AG04449 (cell line): ENCODE measurements around the gene MYO16.

Experiments used
- CTCF ChIA-PET: fragments of 350-600 bp; formaldehyde crosslinking; extraction: SDS; loops from one replicate; lab custom pipeline; 2021; ENCODE audit warnings: antibody characterized with exemption; lab: Yijun Ruan, JAX
- POLR2A ChIA-PET: fragments of 400-600, 350-600 bp; formaldehyde crosslinking; extraction: SDS; loops from one replicate; lab custom pipeline; 2020; ENCODE audit warnings: antibody characterized with exemption, inconsistent platforms; lab: Yijun Ruan, JAX
- DNase-seq: peaks from one replicate; pipeline ENCODE4 v3.0.0-alpha.2; 2010; ENCODE audit warnings: low read depth, low spot score
- H3K4me3 ChIP-seq: 2 replicates; pipeline ENCODE4 v1.5.1; 2011; ENCODE audit warnings: low read depth, mild to moderate bottlenecking, control low read depth, low read length
- TF ChIP-seq, protein P1 (sequence below): IDR thresholded peaks from one replicate; pipeline ENCODE4 v1.5.1; 2011; ENCODE audit warnings: mild to moderate bottlenecking, moderate library complexity, low read length, control low read depth, inconsistent platforms; ENCODE audit not compliant: insufficient read depth; ENCODE audit errors: missing control alignments

The MYO16 gene

GRCh38 chr13:109154546-109154945 lies 525.1 kb downstream of the MYO16 start:
- DNase-seq, result no peak
- H3K4me3 ChIP-seq, result no peak overlapping the region
- ChIA-PET CTCF (interaction anchor here (0.7 to 1.9 kb wide), 2 partner anchors 9 to 705 kb away, joined by 3 to 5 read pairs; no protein-coding TSS in a partner anchor), POLR2A (interaction anchor here (0.6 kb wide), 1 partner anchor 190 kb away, joined by 4 read pairs; no protein-coding TSS in a partner anchor)
- TF ChIP-seq, protein P1, sequence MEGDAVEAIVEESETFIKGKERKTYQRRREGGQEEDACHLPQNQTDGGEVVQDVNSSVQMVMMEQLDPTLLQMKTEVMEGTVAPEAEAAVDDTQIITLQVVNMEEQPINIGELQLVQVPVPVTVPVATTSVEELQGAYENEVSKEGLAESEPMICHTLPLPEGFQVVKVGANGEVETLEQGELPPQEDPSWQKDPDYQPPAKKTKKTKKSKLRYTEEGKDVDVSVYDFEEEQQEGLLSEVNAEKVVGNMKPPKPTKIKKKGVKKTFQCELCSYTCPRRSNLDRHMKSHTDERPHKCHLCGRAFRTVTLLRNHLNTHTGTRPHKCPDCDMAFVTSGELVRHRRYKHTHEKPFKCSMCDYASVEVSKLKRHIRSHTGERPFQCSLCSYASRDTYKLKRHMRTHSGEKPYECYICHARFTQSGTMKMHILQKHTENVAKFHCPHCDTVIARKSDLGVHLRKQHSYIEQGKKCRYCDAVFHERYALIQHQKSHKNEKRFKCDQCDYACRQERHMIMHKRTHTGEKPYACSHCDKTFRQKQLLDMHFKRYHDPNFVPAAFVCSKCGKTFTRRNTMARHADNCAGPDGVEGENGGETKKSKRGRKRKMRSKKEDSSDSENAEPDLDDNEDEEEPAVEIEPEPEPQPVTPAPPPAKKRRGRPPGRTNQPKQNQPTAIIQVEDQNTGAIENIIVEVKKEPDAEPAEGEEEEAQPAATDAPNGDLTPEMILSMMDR, result no peak

DNA sequence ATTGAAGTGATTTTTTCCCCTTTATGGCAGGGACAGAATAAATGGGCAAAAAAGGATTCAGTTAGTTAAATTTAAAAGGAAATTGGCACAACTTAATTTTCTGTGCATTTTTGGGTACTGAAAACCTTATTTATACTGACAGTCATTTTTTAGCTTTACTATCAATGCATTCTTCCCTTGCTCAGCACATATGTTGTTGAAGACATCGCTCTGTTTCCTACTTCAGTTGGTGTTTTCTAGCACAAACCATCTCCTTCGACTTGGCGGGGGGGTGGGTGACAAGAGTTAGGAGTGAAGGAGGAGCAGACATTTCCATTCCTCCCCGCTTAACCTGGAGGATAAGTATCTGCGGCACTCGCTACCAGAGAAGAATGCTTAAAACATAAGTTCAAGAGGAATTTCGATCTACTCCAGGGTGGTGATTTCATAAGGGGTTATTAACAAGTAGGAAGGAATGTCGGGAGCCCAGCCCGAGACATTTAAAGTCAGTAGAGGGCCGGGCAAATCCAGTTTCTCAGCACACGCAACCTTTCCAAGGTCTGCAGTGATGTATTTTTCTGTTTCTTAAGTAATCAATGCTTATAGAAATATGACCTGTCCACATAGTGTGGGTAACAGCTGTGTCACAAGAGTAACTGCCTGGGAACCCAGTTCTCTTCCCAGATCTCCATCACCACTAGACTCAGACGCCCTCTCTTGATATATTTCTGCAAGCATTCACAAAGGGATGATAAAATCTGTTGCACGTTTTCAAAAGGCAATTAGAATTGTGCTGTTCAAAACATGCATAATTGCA lies 525.8 kb downstream of the MYO16 start:
- DNase-seq, result no peak
- TF ChIP-seq, protein P1, result no peak
- ChIA-PET CTCF (interaction anchor here (0.7 to 1.9 kb wide), 2 partner anchors 9 to 705 kb away, joined by 3 to 5 read pairs; no protein-coding TSS in a partner anchor), POLR2A (interaction anchor here (0.6 kb wide), 1 partner anchor 189 kb away, joined by 4 read pairs; no protein-coding TSS in a partner anchor)
- no peak overlapping the region for H3K4me3 ChIP-seq

DNA sequence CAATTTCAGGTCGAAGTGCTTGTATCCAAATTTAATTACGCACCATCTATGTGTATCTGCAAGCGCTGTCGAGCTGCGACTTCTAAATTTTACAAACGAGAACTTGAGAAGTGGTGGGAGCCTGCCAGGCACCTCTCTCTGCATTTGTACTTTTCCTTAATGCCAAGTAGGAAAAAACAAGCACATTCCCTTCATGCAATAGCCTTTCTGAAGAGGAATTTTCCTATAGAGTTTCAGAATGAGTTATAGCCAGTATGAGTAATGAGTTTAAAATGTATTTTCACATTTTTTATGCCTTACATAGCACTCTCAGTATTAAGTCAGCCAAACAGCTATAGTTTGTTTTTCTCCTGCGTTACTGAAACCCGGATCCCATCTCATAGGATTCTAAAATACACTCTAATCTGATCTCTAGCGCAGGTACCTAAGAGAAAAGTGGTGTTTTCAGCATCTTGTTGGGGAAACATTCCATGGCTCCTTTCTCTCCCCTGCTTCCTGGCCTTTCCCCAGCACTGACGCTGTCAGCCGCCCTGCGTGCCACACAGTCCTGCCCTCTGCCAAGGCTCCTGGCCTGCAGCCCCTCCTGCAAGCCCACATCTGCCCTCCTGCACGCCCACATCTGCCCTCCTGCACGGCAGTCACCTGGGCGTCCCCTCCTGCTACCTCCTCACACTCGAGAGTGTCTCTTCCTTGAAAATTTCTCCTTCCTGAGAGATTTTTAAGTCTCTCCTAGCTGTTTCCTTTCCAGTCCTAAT lies 526.9 kb downstream of the MYO16 start:
- peak overlapping the region; percentile 3; the same call in 1 of the 2 replicates for H3K4me3 ChIP-seq
- ChIA-PET CTCF (interaction anchor here (1.9 kb wide), 1 partner anchor 10 kb away, joined by 5 read pairs; no protein-coding TSS in a partner anchor), POLR2A (interaction anchor here (0.7 to 0.8 kb wide), 2 partner anchors 629 to 980 kb away, joined by 3 read pairs; no protein-coding TSS in a partner anchor)
- TF ChIP-seq, protein P1, result no peak
- DNase-seq, result peak; percentile 45

DNA sequence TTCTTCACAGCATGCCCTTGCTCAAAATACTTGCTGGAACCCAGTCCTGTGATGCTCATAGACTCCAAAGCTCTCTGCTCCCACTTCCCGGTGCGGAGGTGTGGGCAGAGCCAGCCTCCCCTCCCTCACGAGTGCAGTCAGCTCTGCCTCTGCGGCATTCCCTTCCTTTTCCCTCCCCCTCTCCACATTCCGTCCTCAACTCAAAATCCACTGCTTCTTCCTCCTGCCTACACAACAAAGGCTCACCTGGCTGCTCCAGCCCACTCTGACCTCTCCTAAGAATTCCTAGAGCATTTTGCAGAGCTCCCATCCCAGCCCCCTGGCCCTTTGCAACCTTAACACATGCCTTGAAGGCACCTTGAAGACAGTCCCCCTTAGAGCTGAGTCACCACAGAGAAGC lies 527.9 kb downstream of the MYO16 start:
- DNase-seq, result no peak
- ChIA-PET POLR2A (interaction anchor here (0.8 kb wide), 1 partner anchor 979 kb away, joined by 3 read pairs; no protein-coding TSS in a partner anchor), CTCF (interaction anchor here (1.4 kb wide), 1 partner anchor 9 kb away, joined by 5 read pairs; no protein-coding TSS in a partner anchor)
- H3K4me3 ChIP-seq, result no peak overlapping the region
- TF ChIP-seq, protein P1, result no peak

- POLR2A ChIA-PET, result interaction anchor here (0.6 kb wide), 1 partner anchor 12 kb away, joined by 3 read pairs; no protein-coding TSS in a partner anchor
- CTCF ChIA-PET, result interaction anchor here (1.4 kb wide), 1 partner anchor 10 kb away, joined by 5 read pairs; no protein-coding TSS in a partner anchor
- TF ChIP-seq, protein P1, result no peak
- no peak for DNase-seq
- H3K4me3 ChIP-seq, result no peak overlapping the region
Measured at GRCh38 chr13:109158383-109158782, 529.0 kb downstream of the MYO16 start.
